ENCODE data around the gene PCNT.
"Not testable (repeated sequence)": the region's sequence is repeated elsewhere in the genome, so short reads cannot be mapped to it uniquely, and the experiment has no call there.

PCNT gene

GRCh38 chr21:46425041-46425440, 101.1 kb downstream of the PCNT start:
- DNase-seq (ENCODE audit: low read depth in 3 of 3, low spot score in 1 of 3), result no peak

- no peak for DNase-seq (ENCODE audit: low read depth in 3 of 3, low spot score in 1 of 3)
These were observed 101.6 kb downstream of the PCNT start for GRCh38 chr21:46425571-46425970.

DNA sequence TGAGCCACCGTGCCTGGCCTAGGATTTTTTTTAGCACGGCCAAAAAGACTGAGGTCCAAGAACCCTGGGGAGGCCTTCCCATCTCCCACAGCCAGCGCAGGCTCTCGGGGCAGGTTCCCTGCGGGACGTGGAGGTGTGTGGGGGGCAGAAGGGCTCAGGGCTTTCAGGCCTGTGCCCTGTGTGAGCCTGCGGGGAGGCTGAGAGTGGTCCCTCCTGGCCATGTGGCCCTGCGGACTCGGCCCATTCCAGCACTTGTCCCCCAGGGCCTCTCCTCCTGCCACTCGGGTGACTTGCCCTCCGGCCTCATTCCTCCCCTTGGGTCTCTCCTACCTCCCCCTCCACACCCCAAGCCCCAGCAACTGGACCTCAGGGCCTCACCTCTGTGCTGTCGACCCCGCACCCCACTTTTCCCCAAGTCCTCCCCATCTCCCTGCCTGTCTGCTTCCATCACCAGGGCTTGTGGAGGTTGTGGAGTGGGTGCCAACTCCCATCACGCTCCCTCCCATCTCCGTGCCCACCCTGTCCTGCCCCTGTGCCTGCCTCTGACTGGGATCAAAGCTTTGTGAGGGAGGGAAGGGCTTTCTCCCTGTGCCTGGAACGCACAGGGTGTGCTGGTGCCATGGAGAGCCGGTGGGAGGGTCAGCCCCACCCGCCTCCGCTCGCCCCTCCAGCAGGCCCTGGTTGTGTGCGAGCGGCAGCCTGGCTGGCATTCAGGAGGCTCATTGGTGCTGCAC, 102.5 kb downstream of the PCNT start:
- DNase-seq (ENCODE audit: low read depth in 3 of 3, low spot score in 1 of 3), result no peak

- no peak for DNase-seq (ENCODE audit: low read depth in 3 of 3, low spot score in 1 of 3)
These were observed 103.6 kb downstream of the PCNT start for GRCh38 chr21:46427516-46427915.

DNA sequence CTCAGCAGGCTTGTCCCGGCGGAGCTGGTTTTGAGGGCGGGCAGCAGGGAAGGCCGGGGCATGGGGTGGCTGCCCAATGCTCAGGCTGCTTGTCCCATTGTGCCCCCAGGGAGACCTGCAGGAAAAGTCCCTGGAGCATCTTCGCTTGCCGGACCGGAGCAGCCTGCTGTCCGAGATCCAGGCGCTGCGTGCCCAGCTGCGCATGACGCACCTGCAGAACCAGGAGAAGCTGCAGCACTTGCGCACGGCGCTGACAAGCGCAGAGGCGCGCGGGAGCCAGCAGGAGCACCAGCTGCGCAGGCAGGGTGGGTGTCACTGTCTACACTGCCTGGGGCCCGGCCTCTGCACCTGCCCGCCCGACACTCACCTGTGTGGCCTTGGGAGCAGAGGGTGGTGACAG, 104.3 kb downstream of the PCNT start:
- no peak for DNase-seq (ENCODE audit: low read depth in 3 of 3, low spot score in 1 of 3)

DNA sequence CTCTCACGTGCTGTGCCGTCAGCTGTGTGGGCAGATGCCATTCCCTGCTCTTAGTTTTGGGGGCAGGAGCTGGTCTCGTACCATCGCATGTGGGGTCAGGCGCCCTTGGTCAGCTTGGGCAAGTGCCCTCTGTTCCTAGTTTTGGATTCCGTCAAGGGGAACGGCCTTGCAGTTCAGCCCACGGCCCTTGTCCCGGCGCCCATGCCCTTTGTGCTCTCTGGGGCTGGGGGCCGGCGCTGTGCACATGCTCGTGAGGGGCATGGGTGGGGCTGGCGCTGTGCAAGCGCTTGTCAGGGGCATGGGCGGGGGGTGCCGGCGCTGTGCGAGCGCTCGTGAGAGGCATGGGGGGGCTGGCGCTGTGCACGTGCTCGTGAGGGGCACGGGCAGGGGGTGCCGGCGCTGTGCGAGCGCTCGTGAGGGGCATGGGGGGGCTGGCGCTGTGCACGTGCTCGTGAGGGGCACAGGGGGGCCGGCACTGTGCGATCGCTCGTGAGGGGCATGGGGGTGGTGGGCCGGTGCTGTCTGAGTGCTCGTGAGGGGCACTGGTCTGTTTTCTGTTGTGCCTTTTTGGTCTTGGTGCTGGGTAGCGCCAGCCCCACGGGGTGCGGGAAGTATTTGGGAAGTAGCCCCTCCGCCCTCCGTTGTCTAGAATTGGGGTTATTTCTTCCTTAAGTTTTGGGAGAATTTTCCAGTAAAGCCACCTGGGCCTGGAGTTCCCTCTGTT, 105.2 kb downstream of the PCNT start:
- DNase-seq (ENCODE audit: low read depth in 3 of 3, low spot score in 1 of 3), result no peak

- no peak for DNase-seq (ENCODE audit: low read depth in 3 of 3, low spot score in 1 of 3)
These were observed 106.1 kb downstream of the PCNT start for GRCh38 chr21:46429754-46430681.

GRCh38 chr21:46431448-46431847, 107.5 kb downstream of the PCNT start:
- no peak for DNase-seq (ENCODE audit: low read depth in 3 of 3, low spot score in 1 of 3)

DNA sequence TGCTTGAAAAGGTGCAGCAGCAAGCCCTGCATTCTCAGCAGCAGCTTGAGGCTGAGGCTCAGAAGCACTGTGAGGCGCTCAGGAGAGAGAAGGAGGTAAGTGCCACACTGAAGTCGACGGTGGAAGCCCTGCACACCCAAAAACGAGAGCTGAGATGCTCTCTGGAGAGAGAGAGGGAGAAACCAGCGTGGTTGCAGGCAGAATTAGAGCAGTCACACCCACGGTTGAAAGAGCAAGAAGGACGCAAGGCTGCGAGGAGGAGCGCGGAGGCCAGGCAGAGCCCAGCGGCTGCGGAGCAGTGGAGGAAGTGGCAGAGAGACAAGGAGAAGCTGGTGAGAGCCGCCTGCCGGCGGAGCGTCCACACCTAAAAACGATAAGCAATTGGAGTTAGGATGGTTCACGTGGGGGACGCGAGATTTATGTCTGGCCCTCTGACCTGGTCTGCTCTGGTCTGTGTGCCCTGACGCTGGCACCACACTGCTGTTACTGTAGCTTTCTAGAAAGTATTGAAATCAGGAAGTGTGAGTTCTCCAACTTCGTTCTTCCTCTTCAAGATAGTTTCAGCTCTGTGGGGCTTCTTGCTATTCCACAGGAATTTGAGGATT, 108.0 kb downstream of the PCNT start:
- no peak for DNase-seq (ENCODE audit: low read depth in 3 of 3, low spot score in 1 of 3)

GRCh38 chr21:46433116-46433515, 109.2 kb downstream of the PCNT start:
- not testable (repeated sequence) for DNase-seq (ENCODE audit: low read depth in 3 of 3, low spot score in 1 of 3)

GRCh38 chr21:46434322-46434958, 110.5 kb downstream of the PCNT start:
- no peak for DNase-seq (ENCODE audit: low read depth in 3 of 3, low spot score in 1 of 3)

GRCh38 chr21:46435786-46436227, 111.9 kb downstream of the PCNT start:
- DNase-seq (ENCODE audit: low read depth in 3 of 3, low spot score in 1 of 3), result no peak

- DNase-seq (ENCODE audit: low read depth in 3 of 3, low spot score in 1 of 3), result no peak
These were observed 112.7 kb downstream of the PCNT start for GRCh38 chr21:46436621-46437020.

DNA sequence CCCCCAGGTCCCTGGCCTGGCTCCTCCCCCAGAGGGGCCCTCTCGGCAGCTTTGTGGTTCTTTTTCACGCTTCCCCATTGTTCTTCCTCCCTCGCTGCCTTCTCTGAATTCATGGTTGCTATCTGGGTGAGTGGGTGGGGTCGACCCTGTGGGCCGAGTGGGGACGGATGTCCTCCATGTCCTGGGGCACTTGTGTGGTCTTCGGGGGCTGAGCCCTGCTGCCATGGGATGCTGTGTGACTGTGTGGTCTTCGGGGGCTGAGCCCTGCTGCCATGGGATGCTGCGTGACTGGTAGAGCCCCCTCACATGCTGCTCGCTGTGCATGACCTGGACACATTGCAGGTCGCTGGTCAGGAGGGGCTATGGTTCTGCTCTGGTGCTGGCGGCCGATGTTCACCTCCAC, 113.1 kb downstream of the PCNT start:
- no peak for DNase-seq (ENCODE audit: low read depth in 3 of 3, low spot score in 1 of 3)

DNA sequence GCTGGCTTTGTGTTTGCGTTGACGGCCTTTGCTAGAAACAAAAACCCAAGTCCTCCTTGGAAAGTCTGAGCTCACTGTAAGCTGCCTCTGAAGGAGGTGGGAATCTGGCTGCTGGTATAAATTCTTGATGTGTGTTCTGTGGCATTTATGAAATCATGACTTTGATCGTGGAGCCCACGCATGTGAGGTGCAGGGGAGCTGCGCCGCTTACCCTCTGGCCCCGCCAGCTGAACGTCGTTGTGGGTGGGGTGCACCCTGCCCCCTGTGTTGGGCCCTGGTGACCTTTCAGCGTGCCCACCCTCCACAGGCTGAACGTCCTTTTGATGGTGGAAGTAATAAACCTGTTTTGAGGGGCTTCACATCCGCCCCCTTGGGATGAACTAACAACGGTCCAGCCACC, 113.6 kb downstream of the PCNT start:
- no peak for DNase-seq (ENCODE audit: low read depth in 3 of 3, low spot score in 1 of 3)

GRCh38 chr21:46438241-46438640, 114.3 kb downstream of the PCNT start:
- DNase-seq (ENCODE audit: low read depth in 3 of 3, low spot score in 1 of 3), result no peak

- no peak for DNase-seq (ENCODE audit: low read depth in 3 of 3, low spot score in 1 of 3)
These were observed 116.0 kb downstream of the PCNT start for GRCh38 chr21:46439906-46440305.

GRCh38 chr21:46441331-46441730, 117.4 kb downstream of the PCNT start:
- DNase-seq (ENCODE audit: low read depth in 3 of 3, low spot score in 1 of 3), result no peak

DNA sequence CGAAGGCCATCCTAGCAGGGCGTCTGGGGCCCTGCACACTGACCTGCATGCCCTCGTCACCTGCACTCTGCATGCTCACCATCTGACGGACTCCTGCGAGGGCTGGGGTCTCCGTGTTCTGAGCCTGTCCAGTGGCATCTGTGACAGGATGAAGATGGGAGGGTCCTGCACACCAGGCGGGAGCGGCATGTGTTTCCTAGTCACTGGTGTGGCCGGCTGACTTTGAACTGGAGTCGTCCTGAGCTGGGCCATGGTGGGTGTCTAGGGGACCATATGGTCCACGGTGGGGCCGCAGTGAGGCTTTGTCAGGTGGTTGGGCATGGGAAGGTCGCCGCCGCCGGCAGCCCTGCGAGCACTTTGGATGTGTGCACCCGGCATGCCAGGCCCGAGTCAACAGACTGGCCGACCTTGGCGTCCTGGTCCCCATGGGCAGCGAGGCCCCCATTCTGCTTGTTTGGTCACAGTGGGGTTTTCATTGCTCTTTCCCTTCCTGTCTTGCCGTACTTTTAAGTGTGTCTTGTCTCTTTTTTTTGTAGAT, 118.1 kb downstream of the PCNT start:
- DNase-seq (ENCODE audit: low read depth in 3 of 3, low spot score in 1 of 3), result no peak

- no peak for DNase-seq (ENCODE audit: low read depth in 3 of 3, low spot score in 1 of 3)
These were observed 119.0 kb downstream of the PCNT start for GRCh38 chr21:46442938-46443337.

Measured in stimulated activated CD4-positive, alpha-beta T cell treated with anti-CD3 and anti-CD28 coated beads, TNF-alpha, amount 100 ng/mL, for 1 hour (primary cell).